ENCODE results near the gene AURKA.
A peak's percentile ranks its signal among the peaks of the same experiment; 100 is the strongest.
"Not testable (repeated sequence)": the region's sequence is repeated elsewhere in the genome, so short reads cannot be mapped to it uniquely, and the experiment has no call there.

AURKA gene

GRCh38 chr20:56422076-56422823, 30.2 kb upstream of the AURKA start:
- DNase-seq (ENCODE audit: low read depth in 2 of 2) = no peak

- no peak for DNase-seq (ENCODE audit: low read depth in 2 of 2)
These were observed 29.1 kb upstream of the AURKA start for GRCh38 chr20:56420940-56421688.

GRCh38 chr20:56420028-56420427, 28.0 kb upstream of the AURKA start:
- DNase-seq (ENCODE audit: low read depth in 2 of 2) = no peak

- no peak for DNase-seq (ENCODE audit: low read depth in 2 of 2)
These were observed 26.4 kb upstream of the AURKA start for GRCh38 chr20:56418385-56418861.

- DNase-seq (ENCODE audit: low read depth in 2 of 2) = no peak
These were observed 25.9 kb upstream of the AURKA start for GRCh38 chr20:56417911-56418310.

GRCh38 chr20:56417402-56417801, 25.4 kb upstream of the AURKA start:
- DNase-seq (ENCODE audit: low read depth in 2 of 2) = no peak

- peak; percentile 61 to 69 for DNase-seq (ENCODE audit: low read depth in 2 of 2)
These were observed 23.1 kb upstream of the AURKA start for GRCh38 chr20:56414842-56415765.

- no peak for DNase-seq (ENCODE audit: low read depth in 2 of 2)
These were observed 20.9 kb upstream of the AURKA start for GRCh38 chr20:56412949-56413348.

- DNase-seq (ENCODE audit: low read depth in 2 of 2) = no peak
These were observed 20.4 kb upstream of the AURKA start for GRCh38 chr20:56412473-56412790.

GRCh38 chr20:56411759-56412472, 19.9 kb upstream of the AURKA start, which contains the start of gene CASS4:
Gene CASS4, plus strand, starts transcription at chr20:56412260. Its CDS starts 199 bp downstream, at chr20:56412459.
- no peak for DNase-seq (ENCODE audit: low read depth in 2 of 2)

- DNase-seq (ENCODE audit: low read depth in 2 of 2) = not testable (repeated sequence)
These were observed 19.3 kb upstream of the AURKA start for GRCh38 chr20:56411287-56411686.

- DNase-seq (ENCODE audit: low read depth in 2 of 2) = no peak
These were observed 17.9 kb upstream of the AURKA start for GRCh38 chr20:56409956-56410355.

- no peak for DNase-seq (ENCODE audit: low read depth in 2 of 2)
These were observed 17.5 kb upstream of the AURKA start for GRCh38 chr20:56409521-56409920.

- no peak for DNase-seq (ENCODE audit: low read depth in 2 of 2)
These were observed 14.9 kb upstream of the AURKA start for GRCh38 chr20:56406910-56407309.

GRCh38 chr20:56405356-56405755, 13.3 kb upstream of the AURKA start:
- DNase-seq (ENCODE audit: low read depth in 2 of 2) = not testable (repeated sequence)

- DNase-seq (ENCODE audit: low read depth in 2 of 2) = no peak
These were observed 11.4 kb upstream of the AURKA start for GRCh38 chr20:56403465-56403864.

GRCh38 chr20:56400001-56400640, 8.1 kb upstream of the AURKA start:
- DNase-seq (ENCODE audit: low read depth in 2 of 2) = peak in 1 of 2 donors; percentile 57

- no peak for DNase-seq (ENCODE audit: low read depth in 2 of 2)
These were observed 3.2 kb upstream of the AURKA start for GRCh38 chr20:56395166-56395565.

- DNase-seq (ENCODE audit: low read depth in 2 of 2) = no peak
These were observed 1.6 kb upstream of the AURKA start for GRCh38 chr20:56393653-56394052.

GRCh38 chr20:56392881-56393482, 967 bp upstream of the AURKA start:
- no peak for DNase-seq (ENCODE audit: low read depth in 2 of 2)

Data from stimulated activated CD4-positive, alpha-beta T cell treated with anti-CD3 and anti-CD28 coated beads, Interleukin-15, amount 100 ng/mL, for 48 hours (primary cell).